Left lung (tissue), 10 donors: ENCODE measurements around the gene CD96. TPM values are rescaled to one million over a fixed set of nuclear protein-coding genes. Genes with fewer than 3 reads are reported as not detected.

Experiments
- ATAC-seq: fragments of 200-7000 bp; cut with Tn5 transposase; one replicate; pipeline ENCODE4 v1.9.1; 2020; ENCODE audit warnings: moderate library complexity
- DNase-seq, 4 donors: peaks; one replicate each; pipeline ENCODE4 v3.0.0-alpha.2; 2013 to 2020
- H3K27ac ChIP-seq, 2 donors: fragments of 200-600 bp; sonication (generic) in 1 of 2; one replicate each; pipeline versions ENCODE4 v1.5.0 to v1.8.0; 2020 to 2021
- H3K27me3 ChIP-seq, 2 donors: fragments of 200-600 bp; sonication (generic) in 1 of 2; one replicate each; pipeline versions ENCODE4 v1.5.0 to v1.8.0; 2020 to 2021
- H3K36me3 ChIP-seq, 2 donors: fragments of 200-600 bp; sonication (generic) in 1 of 2; one replicate each; pipeline versions ENCODE4 v1.5.0 to v1.8.0; 2020 to 2021
- H3K4me1 ChIP-seq, 2 donors: fragments of 200-600 bp; one replicate each; pipeline ENCODE4 v1.8.0; 2021
- H3K4me3 ChIP-seq, 2 donors: fragments of 200-600 bp; sonication (generic) in 1 of 2; one replicate each; pipeline versions ENCODE4 v1.5.0 to v1.8.0; 2020 to 2021; ENCODE audit warnings: mild to moderate bottlenecking in 1 of 2
- H3K9me3 ChIP-seq, 2 donors: fragments of 200-600 bp; sonication (generic) in 1 of 2; one replicate each; pipeline versions ENCODE4 v1.5.0 to v1.8.0; 2020 to 2021
- CTCF ChIP-seq, 2 donors: fragments of 200-600 bp; sonication (generic) in 1 of 2; IDR thresholded peaks; one replicate each; pipeline versions ENCODE4 v1.5.0 to v1.8.0; 2021; ENCODE audit warnings: antibody characterized with exemption in 2 of 2
- intact Hi-C, 2 donors: fragments of 100-400 bp; cut with DNase I; formaldehyde crosslinking; loops; one replicate each; pipeline versions ENCODE4 v1.11.2 to v1.14.2; 2022
- polyA plus RNA-seq, 6 donors: library from polyadenylated mRNA; unstranded; fragments of 120-200 nt; gene quantifications; one replicate each; pipeline ENCODE4 v1.2.1, GENCODE V29; 2013; ENCODE audit not compliant: insufficient read length in 6 of 6
- total RNA-seq, 2 donors: library from RNA; stranded (reverse); fragmentation: NEBNext Ultra II Directional; extraction: Animal tissue kit (Norgen Biotek cat#: 25700); gene quantifications; one replicate each; pipeline ENCODE4 v1.2.1, GENCODE V29; 2021
- donor health status: DM: no; HTN: yes; CAD: no.
- donor health status: DM: no; HTN: no; CAD: no.

Gene CD96
- total and polyA plus RNA-seq, 8 donors, result 0.53 to 5.3 (median 1.0) TPM

GRCh38 chr3:111648991-111649579 lies 107.1 kb downstream of the CD96 start:
- Histone ChIP-seq H3K9me3 (peaks cover 0 to 1% of the 10 kb centered on the region in 2 donors), H3K4me1 (no peaks in the 10 kb centered on the region), H3K4me3 (no peak overlapping the region), H3K27me3 (no peaks in the 10 kb centered on the region), H3K36me3 (no peaks in the 10 kb centered on the region), H3K27ac (no peak overlapping the region)
- intact Hi-C loops, result no loop called here
- DNase-seq (no peak), ATAC-seq (no peak)
- no peak for TF ChIP-seq CTCF (IDR thresholded peaks at IDR 0.05)

DNA sequence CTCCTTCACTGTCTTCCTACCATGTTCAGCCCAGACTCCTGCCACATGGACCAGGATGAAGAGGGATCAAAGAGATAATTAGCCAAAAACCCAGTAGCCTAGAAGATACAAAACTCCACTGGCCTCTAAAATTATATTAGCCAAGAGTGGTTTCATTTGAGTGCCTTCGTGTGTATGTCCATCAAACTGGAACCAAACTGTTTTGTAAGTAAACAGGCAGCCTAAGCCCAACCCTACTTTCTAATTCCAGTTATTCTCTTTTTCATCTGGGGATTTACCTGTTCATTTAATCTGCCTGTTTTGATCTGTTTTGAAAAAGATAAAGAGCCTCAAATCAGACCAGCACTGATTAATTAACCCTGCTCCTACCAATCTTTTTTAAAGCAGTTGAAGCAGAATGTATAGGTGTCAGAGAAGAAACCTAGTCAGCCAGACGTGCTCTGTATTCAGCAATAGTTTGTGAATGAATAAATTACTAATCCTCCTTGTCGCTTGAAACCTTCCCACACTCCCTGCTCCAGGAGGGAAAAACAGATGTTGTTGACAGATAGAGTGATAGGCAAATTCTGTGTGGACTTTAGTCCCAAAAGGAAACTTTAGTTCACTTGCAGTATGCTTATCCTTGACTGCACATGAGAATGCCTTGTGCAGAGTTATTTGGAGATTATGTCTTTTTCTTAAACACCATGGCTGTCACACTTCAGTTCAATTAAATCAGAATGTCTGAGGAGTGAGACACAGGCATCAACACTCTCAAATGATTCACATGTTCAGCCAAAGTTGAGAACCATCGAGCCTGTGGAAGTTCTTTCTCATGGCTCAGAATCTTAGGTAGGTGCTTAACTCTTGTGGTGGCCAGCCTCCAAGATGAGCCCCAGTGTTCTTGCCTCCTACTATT lies 108.6 kb downstream of the CD96 start:
- no peaks in the 10 kb centered on the region for H3K4me1 ChIP-seq
- intact Hi-C loops, result no loop called here
- no peak for ATAC-seq

DNA sequence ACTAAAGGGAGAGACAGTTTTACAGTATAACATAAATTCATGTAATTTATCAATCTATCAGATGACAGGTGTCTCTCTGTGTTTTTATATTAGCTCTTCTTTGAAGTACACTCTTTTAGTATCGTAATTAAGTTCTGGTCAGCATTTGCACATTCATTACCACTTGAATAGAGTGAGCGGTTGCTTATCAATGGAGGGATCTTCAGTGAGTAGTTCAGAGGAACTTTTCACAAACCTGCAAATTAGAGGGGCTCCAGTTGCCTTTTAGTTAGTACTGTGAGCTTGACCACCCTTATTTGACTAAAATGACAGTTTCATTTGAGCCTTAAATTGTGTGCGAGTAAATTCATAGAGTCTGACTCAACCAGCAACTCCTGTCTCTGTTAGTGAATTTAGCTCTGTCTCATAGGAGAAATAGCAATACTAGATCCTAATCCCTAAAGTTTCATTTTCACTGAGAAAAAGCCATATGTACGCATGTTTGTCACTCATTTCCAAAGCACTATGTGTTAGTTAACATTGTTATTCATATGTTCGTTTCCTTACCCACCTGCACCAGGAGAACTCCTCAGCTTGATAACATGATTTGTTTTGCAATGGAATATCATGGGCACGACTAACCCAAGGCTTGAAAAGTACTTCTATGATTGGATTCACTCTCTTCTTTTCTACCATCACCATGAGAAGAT lies 110.6 kb downstream of the CD96 start:
- Histone ChIP-seq H3K27ac (no peak overlapping the region), H3K36me3 (no peaks in the 10 kb centered on the region), H3K4me3 (no peak overlapping the region), H3K4me1 (no peaks in the 10 kb centered on the region), H3K9me3 (no peaks in the 10 kb centered on the region), H3K27me3 (no peaks in the 10 kb centered on the region)
- no peak for TF ChIP-seq CTCF (IDR thresholded peaks at IDR 0.05)
- intact Hi-C loops, result no loop called here
- ATAC-seq, result no peak
- no peak for DNase-seq

More for the DNA sequence above, 108.6 kb downstream of the CD96 start:
- no peak for TF ChIP-seq CTCF (IDR thresholded peaks at IDR 0.05)
- no peaks in the 10 kb centered on the region for H3K27me3 ChIP-seq
- no peak for DNase-seq
- no peaks in the 10 kb centered on the region for H3K36me3 ChIP-seq
- no peak overlapping the region for H3K4me3 ChIP-seq
- H3K27ac ChIP-seq, result no peak overlapping the region
- no peaks in the 10 kb centered on the region for H3K9me3 ChIP-seq

GRCh38 chr3:111653766-111654165 lies 111.8 kb downstream of the CD96 start:
- Histone ChIP-seq H3K4me1 (no peaks in the 10 kb centered on the region), H3K4me3 (no peak overlapping the region), H3K27me3 (no peaks in the 10 kb centered on the region), H3K9me3 (no peaks in the 10 kb centered on the region), H3K36me3 (no peaks in the 10 kb centered on the region), H3K27ac (no peak overlapping the region)
- no peak for ATAC-seq
- intact Hi-C loops, result no loop called here
- DNase-seq, result no peak
- no peak for TF ChIP-seq CTCF (IDR thresholded peaks at IDR 0.05)

DNA sequence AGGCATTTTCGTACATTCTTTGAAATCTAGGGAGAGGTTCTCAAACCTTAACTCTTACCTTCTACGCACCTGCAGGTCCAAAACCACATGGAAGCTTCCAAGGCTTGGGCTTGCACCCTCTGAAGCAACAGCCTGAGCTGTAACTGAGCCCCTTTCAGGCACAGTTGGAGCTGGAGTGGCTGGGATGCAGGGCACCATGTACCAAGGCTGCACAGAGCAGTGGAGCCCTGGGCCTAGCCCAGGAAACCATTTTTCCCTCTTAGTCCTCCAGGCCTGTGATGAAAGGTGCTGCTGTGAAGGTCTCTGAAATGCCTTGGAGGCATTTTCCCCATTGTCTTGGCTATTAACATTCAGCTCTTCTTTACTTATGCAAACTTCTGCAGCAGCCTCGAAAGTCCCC lies 120.0 kb downstream of the CD96 start:
- DNase-seq (no peak), ATAC-seq (no peak)
- TF ChIP-seq CTCF (IDR thresholded peaks at IDR 0.05), result no peak
- no peaks in the 10 kb centered on the region for H3K27me3 ChIP-seq
- H3K4me1 ChIP-seq, result no peaks in the 10 kb centered on the region
- H3K4me3 ChIP-seq, result no peak overlapping the region
- no peaks in the 10 kb centered on the region for H3K36me3 ChIP-seq
- peaks cover 0 to 8% of the 10 kb centered on the region in 2 donors for H3K9me3 ChIP-seq
- intact Hi-C loops, result no loop called here
- H3K27ac ChIP-seq, result no peak overlapping the region
